K562 (cell line): Measurements from ENCODE around the gene PFN3. TPM values are rescaled to one million over a fixed set of nuclear protein-coding genes. Genes with fewer than 3 reads are reported as not detected.

Experiments used
- BACH1 ChIP-seq: fragments of 200-800 bp; sonication (Bioruptor generic); IDR thresholded peaks from 2 replicates; pipeline ENCODE4 v1.6.1; 2016; ENCODE audit warnings: missing genetic modification characterization, missing compliant biosample characterization
- CHD7 ChIP-seq: fragments of 200-600 bp; sonication (generic); IDR thresholded peaks from one replicate; pipeline ENCODE4 v1.6.1; 2012; ENCODE audit warnings: mild to moderate bottlenecking, low read depth, low read length, inconsistent platforms
- CTCFL ChIP-seq: IDR thresholded peaks from 2 replicates; pipeline ENCODE4 v1.6.1; 2011; ENCODE audit warnings: borderline replicate concordance, low read depth, mild to moderate bottlenecking, moderate library complexity, low read length; ENCODE audit not compliant: insufficient read depth, poor library complexity, severe bottlenecking
- HMGXB4 ChIP-seq: sonication (generic); formaldehyde crosslinking; IDR thresholded peaks from 2 replicates; pipeline ENCODE4 v1.8.1; 2023; ENCODE audit warnings: mild to moderate bottlenecking, missing genetic modification reagents
- KDM4B ChIP-seq, 2 experiments: fragments of 450-650 bp in 1 of 2; sonication (generic) in 1 of 2; IDR thresholded peaks; 2 replicates each; pipeline ENCODE4 v1.6.1; 2016 to 2017; ENCODE audit warnings: borderline replicate concordance in 2 of 2, antibody characterized with exemption in 1 of 2, low read depth in 1 of 2, mild to moderate bottlenecking in 1 of 2
- RBM15 ChIP-seq: fragments of 200-400 bp; formaldehyde crosslinking; IDR thresholded peaks from 2 replicates; pipeline ENCODE4 v1.6.1; 2018; ENCODE audit warnings: mild to moderate bottlenecking, low read length, moderate library complexity; ENCODE audit not compliant: insufficient read depth
- TFAP4 ChIP-seq: sonication (generic); formaldehyde crosslinking; IDR thresholded peaks from 2 replicates; pipeline ENCODE4 v1.8.0; 2022; ENCODE audit warnings: missing genetic modification reagents, mild to moderate bottlenecking, moderate library complexity, borderline replicate concordance
- ZNF717 ChIP-seq: fragments of 250-450 bp; sonication (Bioruptor Pico); IDR thresholded peaks from 2 replicates; pipeline ENCODE4 v1.5.0; 2021
- ZNF780A ChIP-seq: fragments of 250-450 bp; sonication (Bioruptor Pico); IDR thresholded peaks from 2 replicates; pipeline ENCODE4 v1.5.0; 2021; ENCODE audit warnings: mild to moderate bottlenecking
- polyA plus RNA-seq, 8 experiments: library from polyadenylated mRNA; depleted of rRNA in 4 of 8; stranded (reverse) in 5 of 8; unstranded in 3 of 8; fragments of >200 nt; fragmentation: Nextera tagmentation in 2 of 8; fragmentation: Illumina TruSeq in 1 of 8; extraction: Ambion mirVana in 2 of 8; extraction: Trizol in 1 of 8; gene quantifications; 2 replicates each; pipeline versions ENCODE4 v1.2.1 to v1.2.3, GENCODE V29; 2011 to 2014; ENCODE audit warnings: inconsistent platforms in 1 of 8, missing spikeins in 1 of 8
- total RNA-seq, 7 experiments: library from RNA; depleted of rRNA in 6 of 7; stranded (reverse); fragments of >200 nt in 6 of 7; fragmentation: Illumina TruSeq in 2 of 7; extraction: Trizol in 2 of 7; gene quantifications; 2 replicates each; pipeline versions ENCODE4 v1.2.1 to v1.2.3, GENCODE V29; 2011 to 2021; ENCODE audit warnings: low replicate concordance in 1 of 7

The PFN3 gene
- total and polyA plus RNA-seq, 9 of the 15 experiments (the other 6 are each of a cell fraction or from before 2014, with no cell fraction given), result not detected

GRCh38 chr5:177427211-177427822 lies 26.9 kb upstream of the PFN3 start (continued):
- TF ChIP-seq HMGXB4 (CRISPR knock-in tag), result no peak
- no peak for TF ChIP-seq RBM15
- TF ChIP-seq BACH1 (tag), result 0 out of 2 replicates have a peak, but pooled peaks have one; percentile 43
- TF ChIP-seq TFAP4 (CRISPR knock-in tag), result no peak; the same call in 1 of the 2 replicates
- TF ChIP-seq ZNF780A, result no peak
- no peak for TF ChIP-seq KDM4B (IDR thresholded peaks at IDR 0.05; ENCODE audit: borderline replicate concordance in 2 of 2, low read depth in 1 of 2)
- no peak for TF ChIP-seq ZNF717 (CRISPR knock-in tag)
- TF ChIP-seq CTCFL, result no peak
- TF ChIP-seq CHD7, result no peak
